HepG2 (cell line): ENCODE measurements around the gene PXYLP1. TPM values are rescaled to one million over a fixed set of nuclear protein-coding genes. Genes with fewer than 3 reads are reported as not detected.

Experiments used
- ARID2 ChIP-seq: sonication (generic); formaldehyde crosslinking; IDR thresholded peaks from 2 replicates; pipeline ENCODE4 v1.8.1; 2022; ENCODE audit warnings: mild to moderate bottlenecking, missing genetic modification reagents, borderline replicate concordance
- NCOA1 ChIP-seq: sonication (generic); formaldehyde crosslinking; IDR thresholded peaks from 2 replicates; pipeline ENCODE4 v1.9.0; 2021; ENCODE audit warnings: missing genetic modification reagents
- SMC3 ChIP-seq: IDR thresholded peaks from 2 replicates; pipeline ENCODE4 v1.6.1; 2011; ENCODE audit warnings: low read length, improper control_type of control experiment
- U2AF2 ChIP-seq: fragments of 200-400 bp; formaldehyde crosslinking; IDR thresholded peaks from 2 replicates; pipeline ENCODE4 v1.6.1; 2017; ENCODE audit warnings: low read depth, mild to moderate bottlenecking, low read length
- XRCC5 ChIP-seq: fragments of 200-400 bp; formaldehyde crosslinking; optimal IDR thresholded peaks from 2 replicates; pipeline ENCODE3; 2017; ENCODE audit warnings: mild to moderate bottlenecking, low read length
- ZBTB7A ChIP-seq: sonication (generic); formaldehyde crosslinking; IDR thresholded peaks from 2 replicates; pipeline ENCODE4 v1.8.0; 2022; ENCODE audit warnings: mild to moderate bottlenecking, missing genetic modification reagents
- ZNF441 ChIP-seq: sonication (generic); formaldehyde crosslinking; IDR thresholded peaks from 2 replicates; pipeline ENCODE4 v1.7.0; 2021; ENCODE audit warnings: missing genetic modification reagents, borderline replicate concordance
- ZNF446 ChIP-seq: sonication (generic); formaldehyde crosslinking; IDR thresholded peaks from 2 replicates; pipeline ENCODE4 v1.5.0; 2020; ENCODE audit warnings: mild to moderate bottlenecking, missing genetic modification reagents
- ZNF468 ChIP-seq: sonication (generic); formaldehyde crosslinking; IDR thresholded peaks from 2 replicates; pipeline ENCODE4 v1.8.0; 2022; ENCODE audit warnings: mild to moderate bottlenecking, moderate library complexity, missing genetic modification reagents
- ZNF557 ChIP-seq: sonication (generic); formaldehyde crosslinking; IDR thresholded peaks from 2 replicates; pipeline ENCODE4 v1.4.0; 2020; ENCODE audit warnings: missing genetic modification reagents
- ZNF737 ChIP-seq: sonication (generic); formaldehyde crosslinking; IDR thresholded peaks from 2 replicates; pipeline ENCODE4 v1.5.0; 2020; ENCODE audit warnings: missing genetic modification reagents, mild to moderate bottlenecking, borderline replicate concordance
- ZNF777 ChIP-seq: sonication (generic); formaldehyde crosslinking; IDR thresholded peaks from 2 replicates; pipeline ENCODE4 v1.4.0; 2020; ENCODE audit warnings: missing genetic modification reagents
- polyA plus RNA-seq, 8 experiments: library from polyadenylated mRNA; depleted of rRNA in 3 of 8; stranded (reverse) in 7 of 8; unstranded in 1 of 8; fragments of >200 nt; fragmentation: Illumina TruSeq in 4 of 8; extraction: Trizol in 4 of 8; gene quantifications; 2 replicates each; pipeline versions ENCODE4 v1.2.1 to v1.2.3, GENCODE V29; 2011 to 2016; ENCODE audit warnings: low read depth in 4 of 8, missing spikeins in 1 of 8, mixed read lengths in 1 of 8; ENCODE audit not compliant: insufficient read depth in 1 of 8
- total RNA-seq, 5 experiments: library from RNA; depleted of rRNA; stranded (reverse); fragments of >200 nt; fragmentation: Illumina TruSeq; extraction: Trizol; gene quantifications; 2 replicates each; pipeline ENCODE4 v1.2.3, GENCODE V29; 2016; ENCODE audit warnings: low read depth in 1 of 5
- TF ChIP-seq, protein P1 (sequence below): sonication (generic); formaldehyde crosslinking; IDR thresholded peaks from 2 replicates; pipeline ENCODE4 v1.5.0; 2020; ENCODE audit warnings: mild to moderate bottlenecking, missing genetic modification reagents, borderline replicate concordance
- TF ChIP-seq, protein P2 (sequence below): sonication (generic); formaldehyde crosslinking; conservative IDR thresholded peaks from 2 replicates; pipeline ENCODE4 v1.4.0; 2020; ENCODE audit warnings: missing genetic modification reagents
- TF ChIP-seq, protein P3 (sequence below): sonication (generic); formaldehyde crosslinking; IDR thresholded peaks from 2 replicates; pipeline ENCODE4 v1.4.0; 2020; ENCODE audit warnings: missing genetic modification reagents

Gene PXYLP1
- total and polyA plus RNA-seq, 2 of the 13 experiments (the other 11 are each of a cell fraction or from before 2014, with no cell fraction given) = 4.9 to 8.1 TPM

DNA sequence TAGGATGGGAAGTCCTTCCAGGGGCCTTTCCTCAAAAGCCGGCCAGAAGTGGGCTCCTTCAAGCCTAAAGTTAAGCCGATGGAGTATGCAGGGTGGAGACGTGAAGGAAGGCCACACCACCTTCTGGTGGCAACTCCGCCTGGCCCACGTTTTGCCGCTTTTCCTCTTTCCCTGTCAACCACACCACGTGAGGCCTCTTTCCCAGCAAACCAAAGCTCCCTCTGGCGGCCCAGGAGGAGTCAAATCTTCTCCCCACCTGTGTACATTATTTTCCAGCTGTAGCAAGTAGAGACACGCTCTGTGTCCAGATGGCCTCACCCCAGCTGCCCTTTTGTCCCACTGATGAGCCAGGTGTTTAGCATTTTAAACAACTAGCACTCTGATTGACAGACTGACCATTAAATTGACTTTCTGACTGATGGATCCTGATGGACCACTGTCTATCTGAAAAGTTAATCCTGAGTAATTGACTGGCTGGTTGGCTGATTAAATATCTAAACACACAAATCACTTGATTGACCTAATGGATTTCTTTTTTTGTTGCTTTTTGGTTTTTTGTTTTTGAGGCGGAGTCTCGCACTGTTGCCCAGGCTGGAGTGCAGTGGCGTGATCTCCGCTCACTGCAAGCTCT is 77.1 kb downstream of the PXYLP1 start (continued):
- TF ChIP-seq, protein P1, sequence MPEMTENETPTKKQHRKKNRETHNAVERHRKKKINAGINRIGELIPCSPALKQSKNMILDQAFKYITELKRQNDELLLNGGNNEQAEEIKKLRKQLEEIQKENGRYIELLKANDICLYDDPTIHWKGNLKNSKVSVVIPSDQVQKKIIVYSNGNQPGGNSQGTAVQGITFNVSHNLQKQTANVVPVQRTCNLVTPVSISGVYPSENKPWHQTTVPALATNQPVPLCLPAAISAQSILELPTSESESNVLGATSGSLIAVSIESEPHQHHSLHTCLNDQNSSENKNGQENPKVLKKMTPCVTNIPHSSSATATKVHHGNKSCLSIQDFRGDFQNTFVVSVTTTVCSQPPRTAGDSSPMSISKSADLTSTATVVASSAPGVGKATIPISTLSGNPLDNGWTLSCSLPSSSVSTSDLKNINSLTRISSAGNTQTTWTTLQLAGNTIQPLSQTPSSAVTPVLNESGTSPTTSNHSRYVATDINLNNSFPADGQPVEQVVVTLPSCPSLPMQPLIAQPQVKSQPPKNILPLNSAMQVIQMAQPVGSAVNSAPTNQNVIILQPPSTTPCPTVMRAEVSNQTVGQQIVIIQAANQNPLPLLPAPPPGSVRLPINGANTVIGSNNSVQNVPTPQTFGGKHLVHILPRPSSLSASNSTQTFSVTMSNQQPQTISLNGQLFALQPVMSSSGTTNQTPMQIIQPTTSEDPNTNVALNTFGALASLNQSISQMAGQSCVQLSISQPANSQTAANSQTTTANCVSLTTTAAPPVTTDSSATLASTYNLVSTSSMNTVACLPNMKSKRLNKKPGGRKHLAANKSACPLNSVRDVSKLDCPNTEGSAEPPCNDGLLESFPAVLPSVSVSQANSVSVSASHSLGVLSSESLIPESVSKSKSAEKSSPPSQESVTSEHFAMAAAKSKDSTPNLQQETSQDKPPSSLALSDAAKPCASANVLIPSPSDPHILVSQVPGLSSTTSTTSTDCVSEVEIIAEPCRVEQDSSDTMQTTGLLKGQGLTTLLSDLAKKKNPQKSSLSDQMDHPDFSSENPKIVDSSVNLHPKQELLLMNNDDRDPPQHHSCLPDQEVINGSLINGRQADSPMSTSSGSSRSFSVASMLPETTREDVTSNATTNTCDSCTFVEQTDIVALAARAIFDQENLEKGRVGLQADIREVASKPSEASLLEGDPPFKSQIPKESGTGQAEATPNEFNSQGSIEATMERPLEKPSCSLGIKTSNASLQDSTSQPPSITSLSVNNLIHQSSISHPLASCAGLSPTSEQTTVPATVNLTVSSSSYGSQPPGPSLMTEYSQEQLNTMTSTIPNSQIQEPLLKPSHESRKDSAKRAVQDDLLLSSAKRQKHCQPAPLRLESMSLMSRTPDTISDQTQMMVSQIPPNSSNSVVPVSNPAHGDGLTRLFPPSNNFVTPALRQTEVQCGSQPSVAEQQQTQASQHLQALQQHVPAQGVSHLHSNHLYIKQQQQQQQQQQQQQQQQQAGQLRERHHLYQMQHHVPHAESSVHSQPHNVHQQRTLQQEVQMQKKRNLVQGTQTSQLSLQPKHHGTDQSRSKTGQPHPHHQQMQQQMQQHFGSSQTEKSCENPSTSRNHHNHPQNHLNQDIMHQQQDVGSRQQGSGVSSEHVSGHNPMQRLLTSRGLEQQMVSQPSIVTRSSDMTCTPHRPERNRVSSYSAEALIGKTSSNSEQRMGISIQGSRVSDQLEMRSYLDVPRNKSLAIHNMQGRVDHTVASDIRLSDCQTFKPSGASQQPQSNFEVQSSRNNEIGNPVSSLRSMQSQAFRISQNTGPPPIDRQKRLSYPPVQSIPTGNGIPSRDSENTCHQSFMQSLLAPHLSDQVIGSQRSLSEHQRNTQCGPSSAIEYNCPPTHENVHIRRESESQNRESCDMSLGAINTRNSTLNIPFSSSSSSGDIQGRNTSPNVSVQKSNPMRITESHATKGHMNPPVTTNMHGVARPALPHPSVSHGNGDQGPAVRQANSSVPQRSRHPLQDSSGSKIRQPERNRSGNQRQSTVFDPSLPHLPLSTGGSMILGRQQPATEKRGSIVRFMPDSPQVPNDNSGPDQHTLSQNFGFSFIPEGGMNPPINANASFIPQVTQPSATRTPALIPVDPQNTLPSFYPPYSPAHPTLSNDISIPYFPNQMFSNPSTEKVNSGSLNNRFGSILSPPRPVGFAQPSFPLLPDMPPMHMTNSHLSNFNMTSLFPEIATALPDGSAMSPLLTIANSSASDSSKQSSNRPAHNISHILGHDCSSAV (CRISPR knock-in tag) = no peak
- TF ChIP-seq ZNF468 (CRISPR knock-in tag) = no peak
- TF ChIP-seq ZNF777 (CRISPR knock-in tag) = no peak
- 0 out of 2 replicates have a peak, but pooled peaks have one; percentile 51 for TF ChIP-seq ZNF446 (CRISPR knock-in tag)
- no peak for TF ChIP-seq ZNF441 (CRISPR knock-in tag)
- TF ChIP-seq ARID2 (CRISPR knock-in tag) = no peak
- TF ChIP-seq ZBTB7A (CRISPR knock-in tag) = no peak
- peak; percentile 73; the same call in 1 of the 2 replicates for TF ChIP-seq SMC3
- TF ChIP-seq, protein P2, sequence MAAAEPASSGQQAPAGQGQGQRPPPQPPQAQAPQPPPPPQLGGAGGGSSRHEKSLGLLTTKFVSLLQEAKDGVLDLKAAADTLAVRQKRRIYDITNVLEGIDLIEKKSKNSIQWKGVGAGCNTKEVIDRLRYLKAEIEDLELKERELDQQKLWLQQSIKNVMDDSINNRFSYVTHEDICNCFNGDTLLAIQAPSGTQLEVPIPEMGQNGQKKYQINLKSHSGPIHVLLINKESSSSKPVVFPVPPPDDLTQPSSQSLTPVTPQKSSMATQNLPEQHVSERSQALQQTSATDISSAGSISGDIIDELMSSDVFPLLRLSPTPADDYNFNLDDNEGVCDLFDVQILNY (CRISPR knock-in tag) = 0 out of 2 replicates have a peak, but pooled peaks have one; percentile 17
- no peak for TF ChIP-seq U2AF2
- no peak for TF ChIP-seq NCOA1 (CRISPR knock-in tag)
- TF ChIP-seq, protein P3, sequence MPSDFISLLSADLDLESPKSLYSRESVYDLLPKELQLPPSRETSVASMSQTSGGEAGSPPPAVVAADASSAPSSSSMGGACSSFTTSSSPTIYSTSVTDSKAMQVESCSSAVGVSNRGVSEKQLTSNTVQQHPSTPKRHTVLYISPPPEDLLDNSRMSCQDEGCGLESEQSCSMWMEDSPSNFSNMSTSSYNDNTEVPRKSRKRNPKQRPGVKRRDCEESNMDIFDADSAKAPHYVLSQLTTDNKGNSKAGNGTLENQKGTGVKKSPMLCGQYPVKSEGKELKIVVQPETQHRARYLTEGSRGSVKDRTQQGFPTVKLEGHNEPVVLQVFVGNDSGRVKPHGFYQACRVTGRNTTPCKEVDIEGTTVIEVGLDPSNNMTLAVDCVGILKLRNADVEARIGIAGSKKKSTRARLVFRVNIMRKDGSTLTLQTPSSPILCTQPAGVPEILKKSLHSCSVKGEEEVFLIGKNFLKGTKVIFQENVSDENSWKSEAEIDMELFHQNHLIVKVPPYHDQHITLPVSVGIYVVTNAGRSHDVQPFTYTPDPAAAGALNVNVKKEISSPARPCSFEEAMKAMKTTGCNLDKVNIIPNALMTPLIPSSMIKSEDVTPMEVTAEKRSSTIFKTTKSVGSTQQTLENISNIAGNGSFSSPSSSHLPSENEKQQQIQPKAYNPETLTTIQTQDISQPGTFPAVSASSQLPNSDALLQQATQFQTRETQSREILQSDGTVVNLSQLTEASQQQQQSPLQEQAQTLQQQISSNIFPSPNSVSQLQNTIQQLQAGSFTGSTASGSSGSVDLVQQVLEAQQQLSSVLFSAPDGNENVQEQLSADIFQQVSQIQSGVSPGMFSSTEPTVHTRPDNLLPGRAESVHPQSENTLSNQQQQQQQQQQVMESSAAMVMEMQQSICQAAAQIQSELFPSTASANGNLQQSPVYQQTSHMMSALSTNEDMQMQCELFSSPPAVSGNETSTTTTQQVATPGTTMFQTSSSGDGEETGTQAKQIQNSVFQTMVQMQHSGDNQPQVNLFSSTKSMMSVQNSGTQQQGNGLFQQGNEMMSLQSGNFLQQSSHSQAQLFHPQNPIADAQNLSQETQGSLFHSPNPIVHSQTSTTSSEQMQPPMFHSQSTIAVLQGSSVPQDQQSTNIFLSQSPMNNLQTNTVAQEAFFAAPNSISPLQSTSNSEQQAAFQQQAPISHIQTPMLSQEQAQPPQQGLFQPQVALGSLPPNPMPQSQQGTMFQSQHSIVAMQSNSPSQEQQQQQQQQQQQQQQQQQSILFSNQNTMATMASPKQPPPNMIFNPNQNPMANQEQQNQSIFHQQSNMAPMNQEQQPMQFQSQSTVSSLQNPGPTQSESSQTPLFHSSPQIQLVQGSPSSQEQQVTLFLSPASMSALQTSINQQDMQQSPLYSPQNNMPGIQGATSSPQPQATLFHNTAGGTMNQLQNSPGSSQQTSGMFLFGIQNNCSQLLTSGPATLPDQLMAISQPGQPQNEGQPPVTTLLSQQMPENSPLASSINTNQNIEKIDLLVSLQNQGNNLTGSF = no peak
- no peak for TF ChIP-seq ZNF737 (CRISPR knock-in tag)
- 0 out of 2 replicates have a peak, but pooled peaks have one; percentile 77 for TF ChIP-seq ZNF557
- peak; percentile 95 for TF ChIP-seq XRCC5
